H1 (cell line): ENCODE data around the gene PIK3R5. TPM values are rescaled to one million over a fixed set of nuclear protein-coding genes. Genes with fewer than 3 reads are reported as not detected.

Source experiments
- CTCF ChIA-PET: fragments of 300-600 bp; sonication (Branson Sonifier 250); formaldehyde crosslinking; loops from one replicate; lab custom pipeline; 2021; ENCODE audit not compliant: partially characterized antibody; lab: Charles Lee
- POLR2A ChIA-PET: fragments of 300-600 bp; sonication (Branson Sonifier 250); formaldehyde crosslinking; loops from one replicate; lab custom pipeline; 2021; ENCODE audit warnings: inconsistent platforms; ENCODE audit not compliant: partially characterized antibody; lab: Charles Lee
- DNase-seq, 2 experiments: peaks; one replicate each; pipeline versions ENCODE4 v3.0.0 to v3.0.0-alpha.2; 2010 to 2022; ENCODE audit warnings: low spot score in 2 of 2, low read depth in 1 of 2, mixed read lengths in 1 of 2
- FAIRE-seq: peaks from 2 replicates; lab custom pipeline; 2011; peaks lifted over from hg19 to GRCh38; lab: Jason Lieb, UNC
- H2AFZ ChIP-seq: 2 replicates; pipeline ENCODE4 v1.8.1; 2012; ENCODE audit warnings: low read length, inconsistent platforms
- H2AK5ac ChIP-seq: 2 replicates; pipeline ENCODE4 v1.6.1; 2013; ENCODE audit warnings: low read depth, low read length
- H2BK120ac ChIP-seq: replicated peaks from 2 replicates; pipeline ENCODE3; 2013; ENCODE audit warnings: low read depth, low read length, inconsistent platforms
- H2BK12ac ChIP-seq: 2 replicates; pipeline ENCODE4 v1.6.1; 2013; ENCODE audit warnings: low read depth, low read length
- H2BK15ac ChIP-seq: 2 replicates; pipeline ENCODE4 v1.6.1; 2013; ENCODE audit warnings: low read length
- H2BK20ac ChIP-seq: 2 replicates; pipeline ENCODE4 v1.6.1; 2013; ENCODE audit warnings: low read length
- H2BK5ac ChIP-seq: 2 replicates; pipeline ENCODE4 v1.6.1; 2013; ENCODE audit warnings: low read depth, low read length
- H3K14ac ChIP-seq: 2 replicates; pipeline ENCODE4 v1.6.1; 2013; ENCODE audit warnings: inconsistent platforms; ENCODE audit not compliant: insufficient read length
- H3K18ac ChIP-seq: 2 replicates; pipeline ENCODE4 v1.6.1; 2013; ENCODE audit warnings: low read length; ENCODE audit errors: extremely low read depth
- H3K23ac ChIP-seq: 2 replicates; pipeline ENCODE4 v1.6.1; 2013; ENCODE audit warnings: inconsistent platforms; ENCODE audit not compliant: insufficient read length
- H3K23me2 ChIP-seq: 2 replicates; pipeline ENCODE4 v1.6.1; 2013; ENCODE audit warnings: low read depth, low read length
- H3K27ac ChIP-seq: 2 replicates; pipeline ENCODE4 v1.6.1; 2011; ENCODE audit warnings: low read depth, low read length, inconsistent platforms
- H3K27me3 ChIP-seq, 4 experiments: replicated peaks in 1 of 4; 1 replicate in 1 of 4; 2 replicates in 3 of 4; pipeline versions ENCODE4 v1.6.1 to v1.8.1; 2011 to 2013; ENCODE audit warnings: low read length in 3 of 4, mild to moderate bottlenecking in 3 of 4, inconsistent platforms in 2 of 4, mixed read lengths in 2 of 4, moderate library complexity in 1 of 4; ENCODE audit not compliant: control insufficient read depth in 3 of 4, insufficient read depth in 3 of 4; ENCODE audit errors: extremely low read depth in 1 of 4
- H3K36me3 ChIP-seq, 4 experiments: 2 replicates each; pipeline versions ENCODE4 v1.6.1 to v1.8.1; 2011 to 2013; ENCODE audit warnings: mild to moderate bottlenecking in 4 of 4, low read length in 3 of 4, moderate library complexity in 2 of 4, control low read depth in 1 of 4, inconsistent platforms in 1 of 4; ENCODE audit not compliant: insufficient read depth in 4 of 4, control insufficient read depth in 2 of 4
- H3K4ac ChIP-seq: replicated peaks from 2 replicates; pipeline ENCODE3; 2013; ENCODE audit warnings: low read length, low read depth, mixed read lengths, inconsistent platforms; ENCODE audit not compliant: insufficient read length
- H3K4me1 ChIP-seq, 4 experiments: replicated peaks in 1 of 4; 1 replicate in 1 of 4; 2 replicates in 3 of 4; pipeline versions ENCODE4 v1.6.1 to v1.8.1; 2011 to 2013; ENCODE audit warnings: low read length in 3 of 4, inconsistent platforms in 2 of 4, mixed read lengths in 1 of 4; ENCODE audit not compliant: insufficient read depth in 4 of 4, control insufficient read depth in 3 of 4
- H3K4me2 ChIP-seq, 2 experiments: 2 replicates each; pipeline versions ENCODE4 v1.6.1 to v1.8.1; 2011 to 2013; ENCODE audit warnings: low read depth in 2 of 2, low read length in 2 of 2, control low read depth in 1 of 2, inconsistent platforms in 1 of 2, mild to moderate bottlenecking in 1 of 2; ENCODE audit not compliant: insufficient read depth in 1 of 2
- H3K4me3 ChIP-seq, 4 experiments: fragments of 200-600, 300-600 bp in 1 of 4; sonication (generic), shearing (Covaris generic), sonication (Bioruptor Twin) in 1 of 4; 2 replicates each; pipeline versions ENCODE4 v1.5.1 to v1.8.1; 2011 to 2016; ENCODE audit warnings: low read length in 4 of 4, low read depth in 3 of 4, control low read depth in 2 of 4, inconsistent platforms in 2 of 4, mild to moderate bottlenecking in 2 of 4, mixed read lengths in 1 of 4, moderate library complexity in 1 of 4; ENCODE audit not compliant: insufficient read depth in 2 of 4; ENCODE audit errors: extremely low read depth in 1 of 4
- H3K56ac ChIP-seq: replicated peaks from 2 replicates; pipeline ENCODE3; 2013; ENCODE audit warnings: low read depth, mild to moderate bottlenecking, mixed read lengths, low read length, inconsistent platforms; ENCODE audit not compliant: insufficient read length
- H3K79me1 ChIP-seq: 2 replicates; pipeline ENCODE4 v1.6.1; 2013; ENCODE audit warnings: low read depth, low read length, control low read depth
- H3K79me2 ChIP-seq, 2 experiments: 2 replicates each; pipeline versions ENCODE4 v1.6.1 to v1.8.1; 2012 to 2013; ENCODE audit warnings: low read length in 2 of 2, mild to moderate bottlenecking in 2 of 2, inconsistent platforms in 1 of 2; ENCODE audit not compliant: insufficient read depth in 2 of 2, control insufficient read depth in 1 of 2
- H3K9ac ChIP-seq, 4 experiments: replicated peaks in 1 of 4; 1 replicate in 1 of 4; 2 replicates in 3 of 4; pipeline versions ENCODE4 v1.6.1 to v1.8.1; 2011 to 2013; ENCODE audit warnings: low read depth in 3 of 4, low read length in 3 of 4, control low read depth in 2 of 4, mild to moderate bottlenecking in 2 of 4, moderate library complexity in 2 of 4, inconsistent platforms in 1 of 4; ENCODE audit errors: extremely low read depth in 1 of 4
- H3K9me3 ChIP-seq, 2 experiments: 2 replicates each; pipeline versions ENCODE4 v1.6.1 to v1.8.1; 2012 to 2013; ENCODE audit warnings: mild to moderate bottlenecking in 2 of 2, moderate library complexity in 2 of 2, control low read depth in 1 of 2, inconsistent platforms in 1 of 2, low read depth in 1 of 2, low read length in 1 of 2, mixed read lengths in 1 of 2; ENCODE audit not compliant: insufficient read depth in 2 of 2
- H4K20me1 ChIP-seq, 2 experiments: replicated peaks in 1 of 2; 2 replicates each; pipeline versions ENCODE3 to v1.8.1; 2011 to 2013; ENCODE audit warnings: inconsistent platforms in 2 of 2, low read length in 2 of 2, mild to moderate bottlenecking in 1 of 2; ENCODE audit not compliant: insufficient read depth in 2 of 2, control insufficient read depth in 1 of 2
- H4K5ac ChIP-seq: 2 replicates; pipeline ENCODE4 v1.6.1; 2013; ENCODE audit warnings: low read length, low read depth, mixed read lengths, inconsistent platforms; ENCODE audit not compliant: insufficient read length
- H4K8ac ChIP-seq: 2 replicates; pipeline ENCODE4 v1.8.0; 2013; ENCODE audit warnings: mild to moderate bottlenecking, moderate library complexity, low read length, inconsistent platforms; ENCODE audit not compliant: insufficient read depth; ENCODE audit errors: extremely low read depth
- H4K91ac ChIP-seq: replicated peaks from 2 replicates; pipeline ENCODE3; 2013; ENCODE audit warnings: low read length, mixed read lengths, inconsistent platforms; ENCODE audit not compliant: insufficient read length
- BCL11A ChIP-seq, 2 experiments: IDR thresholded peaks; one replicate each; pipeline ENCODE4 v1.6.1; 2011; ENCODE audit warnings: low read depth in 2 of 2, low read length in 2 of 2, mild to moderate bottlenecking in 2 of 2
- EP300 ChIP-seq, 2 experiments: IDR thresholded peaks; 1 replicate in 1 of 2; 2 replicates in 1 of 2; pipeline ENCODE4 v1.6.1; 2011 to 2012; ENCODE audit warnings: low read depth in 2 of 2, low read length in 2 of 2, mild to moderate bottlenecking in 2 of 2, borderline replicate concordance in 1 of 2, inconsistent platforms in 1 of 2, moderate library complexity in 1 of 2
- EZH2 ChIP-seq: fragments of 200-600 bp; sonication (generic); IDR thresholded peaks from 2 replicates; pipeline ENCODE4 v1.7.1; 2012; ENCODE audit warnings: low read depth, mild to moderate bottlenecking, moderate library complexity, low read length, inconsistent platforms; ENCODE audit not compliant: severe bottlenecking
- JUN ChIP-seq: IDR thresholded peaks from 2 replicates; pipeline ENCODE4 v1.6.1; 2011; ENCODE audit warnings: low read depth, mild to moderate bottlenecking, improper control_type of control experiment, low read length
- KDM1A ChIP-seq: fragments of 200-600, 300-600 bp; sonication (generic); IDR thresholded peaks from 2 replicates; pipeline ENCODE4 v1.7.1; 2016; ENCODE audit warnings: mild to moderate bottlenecking, low read length, borderline replicate concordance
- NRF1 ChIP-seq: IDR thresholded peaks from 2 replicates; pipeline ENCODE4 v1.6.1; 2011; ENCODE audit warnings: mild to moderate bottlenecking, low read depth, low read length, improper control_type of control experiment
- RXRA ChIP-seq: IDR thresholded peaks from 2 replicates; pipeline ENCODE4 v1.6.1; 2011; ENCODE audit warnings: low read depth, mild to moderate bottlenecking, low read length, moderate library complexity; ENCODE audit not compliant: insufficient read depth
- SRF ChIP-seq: IDR thresholded peaks from 2 replicates; pipeline ENCODE4 v1.6.1; 2011; ENCODE audit warnings: mild to moderate bottlenecking, low read depth, low read length, moderate library complexity
- TCF12 ChIP-seq: IDR thresholded peaks from 2 replicates; pipeline ENCODE4 v1.6.1; 2011; ENCODE audit warnings: low read depth, mild to moderate bottlenecking, low read length
- WGBS, 2 experiments: shearing (Covaris generic) in 1 of 2; methylation state at CpG; one replicate each; pipeline versions ENCODE4 v1.1.6 to v1.1.7; 2013 to 2015; ENCODE audit warnings: low lambda C conversion rate in 2 of 2, mixed read lengths in 2 of 2, inconsistent platforms in 1 of 2, low coverage in 1 of 2, missing lambda C conversion rate in 1 of 2; ENCODE audit not compliant: insufficient replicate concordance in 2 of 2, insufficient coverage in 1 of 2, insufficient read length in 1 of 2; ENCODE audit errors: extremely low coverage in 1 of 2, missing lambda C conversion rate in 1 of 2; 5-methylcytosine and 5-hydroxymethylcytosine counted together
- polyA plus RNA-seq, 7 experiments: library from polyadenylated mRNA; depleted of rRNA in 3 of 7; stranded (reverse) in 5 of 7; unstranded in 2 of 7; fragments of >200 nt in 5 of 7; fragments of 200-250 nt in 2 of 7; gene quantifications; 1 replicate in 5 of 7; 2 replicates in 1 of 7; 4 replicates in 1 of 7; pipeline versions ENCODE4 v1.2.1 to v1.2.3, GENCODE V29; 2011 to 2013; ENCODE audit warnings: missing spikeins in 2 of 7, mixed read lengths in 2 of 7
- total RNA-seq: library from RNA; stranded (reverse); fragmentation: NEBNext Ultra II Directional; extraction: Animal tissue kit (Norgen Biotek cat#: 25700); gene quantifications from 2 replicates; pipeline ENCODE4 v1.2.1, GENCODE V29; 2021
- TF ChIP-seq, protein P1 (sequence below): IDR thresholded peaks from 2 replicates; pipeline ENCODE4 v1.6.1; 2012; ENCODE audit warnings: low read length, inconsistent platforms
- TF ChIP-seq, protein P2 (sequence below): IDR thresholded peaks from 2 replicates; pipeline ENCODE4 v1.6.1; 2012; ENCODE audit warnings: inconsistent platforms

Gene PIK3R5
- total and polyA plus RNA-seq, 2 of the 8 experiments (the other 6 are each of a cell fraction or from before 2014, with no cell fraction given), result 2.7 to 4.3 TPM

DNA sequence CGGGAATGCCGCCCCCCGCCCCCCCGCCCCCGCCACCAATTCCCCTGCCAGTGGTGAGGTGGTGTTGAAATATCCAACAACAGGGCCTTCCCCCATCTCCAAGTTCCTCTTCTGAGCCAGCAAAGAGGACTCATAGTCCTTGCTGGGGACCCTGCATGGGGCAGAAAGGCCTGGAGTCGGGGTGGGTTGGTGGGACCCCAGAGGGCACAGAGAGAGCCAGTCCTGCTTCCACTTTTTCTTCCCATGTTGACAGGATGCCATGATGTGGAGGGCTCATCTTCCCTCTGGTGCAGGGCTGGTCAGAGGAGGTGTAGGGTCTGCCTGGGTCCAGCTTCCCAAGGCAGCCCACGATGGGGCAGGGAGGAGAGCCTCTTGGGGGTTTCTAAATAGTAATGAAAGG lies 49.0 kb downstream of the PIK3R5 start:
- no peak overlapping the region for H2BK12ac ChIP-seq
- H4K5ac ChIP-seq, result no peak overlapping the region
- no peak overlapping the region for H3K14ac ChIP-seq
- FAIRE-seq (no peak), DNase-seq (no peak)
- H3K4me2 ChIP-seq, result no peak overlapping the region
- no peaks in the 10 kb centered on the region for H3K79me2 ChIP-seq
- H3K9ac ChIP-seq, result no peak overlapping the region
- H3K4me3 ChIP-seq, result no peak overlapping the region
- POLR2A ChIA-PET, result interaction anchor here (1.5 kb wide), 1 partner anchor 11 kb away, joined by 4 read pairs; no protein-coding TSS in a partner anchor
- H3K23ac ChIP-seq, result no peak overlapping the region
- H3K9me3 ChIP-seq, result peaks cover 0 to 13% of the 10 kb centered on the region in 2 experiments; a peak in 1 of 4 replicates
- no peak overlapping the region for H3K4ac ChIP-seq
- H2BK20ac ChIP-seq, result no peak overlapping the region
- H2BK15ac ChIP-seq, result no peak overlapping the region
- H2AK5ac ChIP-seq, result no peak overlapping the region
- H3K56ac ChIP-seq, result no peak overlapping the region
- H3K18ac ChIP-seq, result no peak overlapping the region
- no peak overlapping the region for H3K27ac ChIP-seq
- H3K4me1 ChIP-seq, result no peaks in the 10 kb centered on the region; a peak in 1 of 7 replicates
- H3K79me1 ChIP-seq, result no peaks in the 10 kb centered on the region
- no peaks in the 10 kb centered on the region for H3K36me3 ChIP-seq
- no peaks in the 10 kb centered on the region for H3K27me3 ChIP-seq
- no peak overlapping the region for H2BK120ac ChIP-seq
- no peak overlapping the region for H2AFZ ChIP-seq
- no peaks in the 10 kb centered on the region for H3K23me2 ChIP-seq
- no peaks in the 10 kb centered on the region for H4K20me1 ChIP-seq
- WGBS, 2 experiments, result 94% methylated on average over 6 of the region's 7 CpGs; no CpG with 5 or more reads in 1 of the 2 experiments
- H4K8ac ChIP-seq, result no peak overlapping the region
- CTCF ChIA-PET, result interaction anchor here (0.9 kb wide), 1 partner anchor 16 kb away, joined by 3 read pairs; no protein-coding TSS in a partner anchor
- no peak overlapping the region for H4K91ac ChIP-seq
- no peak overlapping the region for H2BK5ac ChIP-seq
- TF ChIP-seq KDM1A (no peak), EZH2 (no peak), BCL11A (IDR thresholded peaks at IDR 0.05; ENCODE audit: low read depth in 2 of 2, low read length in 2 of 2) (no peak), RXRA (no peak), TCF12 (no peak), EP300 (IDR thresholded peaks at IDR 0.05; ENCODE audit: borderline replicate concordance in 1 of 2, low read depth in 2 of 2, low read length in 2 of 2) (no peak), SRF (no peak), NRF1 (no peak), JUN (no peak)
- TF ChIP-seq, protein P1, sequence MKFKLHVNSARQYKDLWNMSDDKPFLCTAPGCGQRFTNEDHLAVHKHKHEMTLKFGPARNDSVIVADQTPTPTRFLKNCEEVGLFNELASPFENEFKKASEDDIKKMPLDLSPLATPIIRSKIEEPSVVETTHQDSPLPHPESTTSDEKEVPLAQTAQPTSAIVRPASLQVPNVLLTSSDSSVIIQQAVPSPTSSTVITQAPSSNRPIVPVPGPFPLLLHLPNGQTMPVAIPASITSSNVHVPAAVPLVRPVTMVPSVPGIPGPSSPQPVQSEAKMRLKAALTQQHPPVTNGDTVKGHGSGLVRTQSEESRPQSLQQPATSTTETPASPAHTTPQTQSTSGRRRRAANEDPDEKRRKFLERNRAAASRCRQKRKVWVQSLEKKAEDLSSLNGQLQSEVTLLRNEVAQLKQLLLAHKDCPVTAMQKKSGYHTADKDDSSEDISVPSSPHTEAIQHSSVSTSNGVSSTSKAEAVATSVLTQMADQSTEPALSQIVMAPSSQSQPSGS, result no peak
- TF ChIP-seq, protein P2, sequence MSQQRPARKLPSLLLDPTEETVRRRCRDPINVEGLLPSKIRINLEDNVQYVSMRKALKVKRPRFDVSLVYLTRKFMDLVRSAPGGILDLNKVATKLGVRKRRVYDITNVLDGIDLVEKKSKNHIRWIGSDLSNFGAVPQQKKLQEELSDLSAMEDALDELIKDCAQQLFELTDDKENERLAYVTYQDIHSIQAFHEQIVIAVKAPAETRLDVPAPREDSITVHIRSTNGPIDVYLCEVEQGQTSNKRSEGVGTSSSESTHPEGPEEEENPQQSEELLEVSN, result no peak
